ENCODE results near the gene F2RL2. TPM values are rescaled to one million over a fixed set of nuclear protein-coding genes. Genes with fewer than 3 reads are reported as not detected.

The F2RL2 gene
- total and polyA plus RNA-seq, 2 of the 4 experiments (the other 2 are of a cell fraction): 21.7 to 32.8 TPM

GRCh38 chr5:76608833-76609232 is 14.4 kb downstream of the F2RL2 start:
- no peak overlapping the region for H3K56ac ChIP-seq (ENCODE audit: extremely low read depth, insufficient read depth, low read length)
- H3K9me1 ChIP-seq (ENCODE audit: insufficient read depth, low read length): 0 out of 2 replicates have a peak, but pooled peaks cover 3% of the 10 kb centered on the region
- H4K20me1 ChIP-seq (ENCODE audit: insufficient read depth, low read length): no peaks in the 10 kb centered on the region
- no peak overlapping the region for H2AK5ac ChIP-seq (ENCODE audit: low read depth, low read length)
- H3K4me1 ChIP-seq (ENCODE audit: control insufficient read depth, insufficient read depth, low read length): peaks cover 11% of the 10 kb centered on the region
- ATAC-seq (ENCODE audit: low read depth) (peak; percentile 46; the same call in 1 of the 2 replicates), DNase-seq (peak; percentile 96)
- no peak overlapping the region for H3K27ac ChIP-seq (ENCODE audit: insufficient read depth, low read length)
- ChIA-PET CTCF (interaction anchor here (4.4 kb wide), 1 partner anchor 166 kb away, joined by 15 read pairs; no protein-coding TSS in a partner anchor), POLR2A (ENCODE audit: unreplicated experiment) (no interaction called here)
- H3K79me1 ChIP-seq (ENCODE audit: low read depth in 1 of 2, low read length in 2 of 2): no peaks in the 10 kb centered on the region
- H3K14ac ChIP-seq (replicated peaks; ENCODE audit: low read depth, low read length): no peak overlapping the region
- no TSS peak for BruUV-seq (replicated peaks)
- intact Hi-C loops (cut with micrococcal nuclease): loop anchor here (5.0 kb wide), 1 partner anchor 883 kb away; the partner anchor contains the start of gene WDR41
- in situ Hi-C loops (cut with MboI; ENCODE audit: low sequenced_read_pairs): loop anchor here (10.0 kb wide), 2 partner anchors 106 to 406 kb away; partner anchors contain the start of gene F2R
- H2BK5ac ChIP-seq (ENCODE audit: low read depth, low read length, poor library complexity, severe bottlenecking): peak overlapping the region; percentile 73
- H3K27me3 ChIP-seq (ENCODE audit: control insufficient read depth, insufficient read depth, low read length): no peaks in the 10 kb centered on the region
- no peaks in the 10 kb centered on the region for H3K9me3 ChIP-seq (ENCODE audit: control insufficient read depth, insufficient read depth, low read length)
- H4K91ac ChIP-seq (ENCODE audit: insufficient read depth, low read depth, low read length): no peak overlapping the region
- no peak overlapping the region for H3K4me3 ChIP-seq (ENCODE audit: insufficient read depth, low read depth, low read length)
- H3K4me2 ChIP-seq (ENCODE audit: low read depth, low read length): no peak overlapping the region; the same call in 1 of the 2 replicates
- peak overlapping the region; percentile 45; the same call in 1 of the 2 replicates for H2BK120ac ChIP-seq (ENCODE audit: low read depth, low read length)
- H3K9ac ChIP-seq (ENCODE audit: low read depth, low read length): no peak overlapping the region
- no peak overlapping the region for H3K18ac ChIP-seq (ENCODE audit: low read depth, low read length)
- no peaks in the 10 kb centered on the region for H3K36me3 ChIP-seq (ENCODE audit: control insufficient read depth, insufficient read depth, low read length)
- dilution Hi-C loops (cut with HindIII; ENCODE audit: low sequenced_read_pairs, unreplicated experiment): no loop called here
- no peak overlapping the region for H2BK20ac ChIP-seq (ENCODE audit: low read depth, low read length)
- H4K8ac ChIP-seq (ENCODE audit: low read depth in 2 of 2, low read length in 2 of 2): peak overlapping the region in 1 of 2 experiments; percentile 77; a peak in 1 of 4 replicates
- H4K5ac ChIP-seq (ENCODE audit: low read depth, low read length): peak overlapping the region; percentile 49; the same call in 1 of the 2 replicates
- no peak overlapping the region for H3K23ac ChIP-seq (ENCODE audit: low read depth, low read length)
- H2AFZ ChIP-seq (replicated peaks; ENCODE audit: low read length, poor library complexity): no peak overlapping the region
- no peak overlapping the region; the same call in 2 of the 3 replicates for H2BK15ac ChIP-seq (ENCODE audit: low read depth, low read length)
- no CpG with 5 or more reads among the region's 4 CpGs for WGBS, 2 experiments (ENCODE audit: extremely low coverage in 2 of 2, insufficient read length in 1 of 2)
- H3K4ac ChIP-seq (ENCODE audit: low read depth, low read length): no peak overlapping the region; the same call in 1 of the 2 replicates
- no peak overlapping the region for H2AK9ac ChIP-seq (replicated peaks; ENCODE audit: low read depth, low read length, poor library complexity)
- no peak for TF ChIP-seq RAD21 (IDR thresholded peaks at IDR 0.05; ENCODE audit: low read length)
- TF ChIP-seq CHD1 (IDR thresholded peaks at IDR 0.05; ENCODE audit: low read depth, low read length): no peak
- TF ChIP-seq SMC3 (IDR thresholded peaks at IDR 0.05; ENCODE audit: low read depth, low read length): no peak
- no peak for TF ChIP-seq RCOR1 (IDR thresholded peaks at IDR 0.05; ENCODE audit: insufficient replicate concordance, low read length)
- TF ChIP-seq MXI1 (IDR thresholded peaks at IDR 0.05; ENCODE audit: borderline replicate concordance, low read depth, low read length): no peak
- TF ChIP-seq, protein P1, sequence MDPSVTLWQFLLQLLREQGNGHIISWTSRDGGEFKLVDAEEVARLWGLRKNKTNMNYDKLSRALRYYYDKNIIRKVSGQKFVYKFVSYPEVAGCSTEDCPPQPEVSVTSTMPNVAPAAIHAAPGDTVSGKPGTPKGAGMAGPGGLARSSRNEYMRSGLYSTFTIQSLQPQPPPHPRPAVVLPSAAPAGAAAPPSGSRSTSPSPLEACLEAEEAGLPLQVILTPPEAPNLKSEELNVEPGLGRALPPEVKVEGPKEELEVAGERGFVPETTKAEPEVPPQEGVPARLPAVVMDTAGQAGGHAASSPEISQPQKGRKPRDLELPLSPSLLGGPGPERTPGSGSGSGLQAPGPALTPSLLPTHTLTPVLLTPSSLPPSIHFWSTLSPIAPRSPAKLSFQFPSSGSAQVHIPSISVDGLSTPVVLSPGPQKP (IDR thresholded peaks at IDR 0.05; ENCODE audit: borderline replicate concordance, low read depth, low read length): no peak
- no peak for TF ChIP-seq NFE2L2 (IDR thresholded peaks at IDR 0.05; ENCODE audit: low read depth, low read length)
- TF ChIP-seq BHLHE40 (IDR thresholded peaks at IDR 0.05; ENCODE audit: low read depth, low read length): peak; percentile 27; the same call in 1 of the 2 replicates
- no peak for TF ChIP-seq POLR2A (IDR thresholded peaks at IDR 0.05; ENCODE audit: low read depth, low read length)
- TF ChIP-seq CEBPB (IDR thresholded peaks at IDR 0.05; ENCODE audit: low read depth, low read length): peak; percentile 16; the same call in 1 of the 2 replicates
- peak; percentile 52; the same call in 1 of the 2 replicates for TF ChIP-seq MAFK (IDR thresholded peaks at IDR 0.05; ENCODE audit: low read depth, low read length)
- TF ChIP-seq RFX5 (IDR thresholded peaks at IDR 0.05; ENCODE audit: low read depth, low read length): no peak
- TF ChIP-seq CTCF (conservative IDR thresholded peaks at IDR 0.05; ENCODE audit: low read depth, low read length): no peak
- TF ChIP-seq USF2 (IDR thresholded peaks at IDR 0.05; ENCODE audit: low read depth, low read length): peak; percentile 21; the same call in 1 of the 2 replicates
- no peak for TF ChIP-seq MAZ (IDR thresholded peaks at IDR 0.05; ENCODE audit: borderline replicate concordance, low read depth, low read length)

Data from IMR-90 (cell line).